K562 (cell line): ENCODE results near the gene DCUN1D1. TPM values are rescaled to one million over a fixed set of nuclear protein-coding genes. Genes with fewer than 3 reads are reported as not detected.
A peak's percentile ranks its signal among the peaks of the same experiment; 100 is the strongest.

ENCODE experiments used
- ATAC-seq: fragments of 200-7000 bp; cut with Tn5 transposase; 3 replicates; pipeline ENCODE4 v1.9.1; 2020; ENCODE audit warnings: moderate library complexity
- BruUV-seq: library from RNA; stranded (reverse); fragments of 400-500 nt; replicated peaks from 2 replicates; lab custom pipeline; 2021; lab: Mats Ljungman, UMichigan
- CTCF ChIA-PET: fragments of 300-600 bp; formaldehyde crosslinking; extraction: SDS; loops from one replicate; lab custom pipeline; 2021; ENCODE audit warnings: low intra/inter-chr PET ratio; lab: Yijun Ruan, JAX
- POLR2A ChIA-PET: fragments of 300-600, 350-650 bp; sonication (Branson Sonifier 250); formaldehyde crosslinking; extraction: SDS; loops from one replicate; lab custom pipeline; 2021; ENCODE audit warnings: antibody characterized with exemption, inconsistent platforms; lab: Yijun Ruan, JAX
- DNase-seq, 4 experiments: peaks; one replicate each; pipeline versions ENCODE4 v3.0.0 to v3.0.0-alpha.2; 2011 to 2018; ENCODE audit warnings: low spot score in 3 of 4, mixed read lengths in 3 of 4; ENCODE audit errors: extremely low read depth in 1 of 4
- FAIRE-seq: peaks from 2 replicates; lab custom pipeline; 2011; peaks lifted over from hg19 to GRCh38; lab: Jason Lieb, UNC
- H2AFZ ChIP-seq: 2 replicates; pipeline ENCODE4 v1.6.0; 2011; ENCODE audit warnings: low read depth, low read length, control low read depth, inconsistent platforms
- H3K27ac ChIP-seq: fragments of 200-600 bp; 3 replicates; pipeline ENCODE4 v1.8.0; 2011; ENCODE audit warnings: low read depth, mild to moderate bottlenecking, control low read depth, inconsistent platforms, low read length, moderate library complexity, mixed read lengths; ENCODE audit errors: extremely low read depth
- H3K27me3 ChIP-seq, 2 experiments: fragments of 300-600 bp in 1 of 2; 2 replicates in 1 of 2; 3 replicates in 1 of 2; pipeline versions ENCODE4 v1.6.0 to v1.8.0; 2011; ENCODE audit warnings: inconsistent platforms in 2 of 2, low read length in 2 of 2, mild to moderate bottlenecking in 1 of 2, mixed read lengths in 1 of 2, moderate library complexity in 1 of 2; ENCODE audit not compliant: control insufficient read depth in 2 of 2, insufficient read depth in 2 of 2
- H3K36me3 ChIP-seq: fragments of 300-600 bp; 3 replicates; pipeline ENCODE4 v1.8.0; 2011; ENCODE audit warnings: mild to moderate bottlenecking, low read length, inconsistent platforms; ENCODE audit not compliant: control insufficient read depth, insufficient read depth
- H3K4me1 ChIP-seq, 2 experiments: fragments of 200-600 bp in 1 of 2; replicated peaks in 1 of 2; 2 replicates in 1 of 2; 3 replicates in 1 of 2; pipeline versions ENCODE4 v1.5.1 to v1.8.0; 2011; ENCODE audit warnings: inconsistent platforms in 2 of 2, low read length in 2 of 2, mild to moderate bottlenecking in 1 of 2, mixed read lengths in 1 of 2, moderate library complexity in 1 of 2; ENCODE audit not compliant: control insufficient read depth in 2 of 2, insufficient read depth in 2 of 2
- H3K4me2 ChIP-seq: 2 replicates; pipeline ENCODE4 v1.6.1; 2011; ENCODE audit warnings: low read length, control low read depth, inconsistent platforms, mixed read lengths; ENCODE audit not compliant: insufficient read depth
- H3K4me3 ChIP-seq: fragments of 200-600 bp; sonication (generic), shearing (Covaris generic); 2 replicates; pipeline ENCODE4 v1.5.1; 2016; ENCODE audit warnings: control low read depth, inconsistent platforms
- H3K79me2 ChIP-seq: fragments of 200-600 bp; 3 replicates; pipeline ENCODE4 v1.8.0; 2011; ENCODE audit warnings: low read length, inconsistent platforms; ENCODE audit not compliant: control insufficient read depth, insufficient read depth
- H3K9ac ChIP-seq, 2 experiments: 2 replicates each; pipeline versions ENCODE4 v1.6.0 to v1.6.1; 2011; ENCODE audit warnings: low read depth in 2 of 2, low read length in 2 of 2, control low read depth in 1 of 2, inconsistent platforms in 1 of 2, mild to moderate bottlenecking in 1 of 2, mixed read lengths in 1 of 2; ENCODE audit not compliant: insufficient read depth in 1 of 2
- H3K9me1 ChIP-seq: one replicate; pipeline ENCODE4 v1.6.0; 2011; ENCODE audit warnings: inconsistent platforms, mild to moderate bottlenecking, low read length, moderate library complexity; ENCODE audit not compliant: control insufficient read depth, insufficient read depth
- H3K9me3 ChIP-seq: replicated peaks from 2 replicates; pipeline ENCODE4 v1.5.1; 2011; ENCODE audit warnings: low read depth, low read length, inconsistent platforms; ENCODE audit not compliant: control insufficient read depth, insufficient read depth
- H4K20me1 ChIP-seq: replicated peaks from 2 replicates; pipeline ENCODE4 v1.6.1; 2011; ENCODE audit warnings: low read length, inconsistent platforms, mixed read lengths; ENCODE audit not compliant: control insufficient read depth, insufficient read depth
- CBFA2T3 ChIP-seq: fragments of 450-650 bp; IDR thresholded peaks from 2 replicates; pipeline ENCODE4 v1.6.1; 2017
- CREB1 ChIP-seq, 2 experiments: sonication (generic) in 1 of 2; formaldehyde crosslinking in 1 of 2; IDR thresholded peaks; 2 replicates each; pipeline versions ENCODE4 v1.6.1 to v1.8.0; 2012 to 2022; ENCODE audit warnings: inconsistent platforms in 1 of 2, mild to moderate bottlenecking in 1 of 2, missing genetic modification reagents in 1 of 2, moderate library complexity in 1 of 2
- CREM ChIP-seq: IDR thresholded peaks from 2 replicates; pipeline ENCODE4 v1.6.1; 2014; ENCODE audit warnings: antibody characterized with exemption, low read depth
- GABPB1 ChIP-seq: sonication (generic); formaldehyde crosslinking; IDR thresholded peaks from 2 replicates; pipeline ENCODE4 v1.8.0; 2022; ENCODE audit warnings: mild to moderate bottlenecking, missing genetic modification reagents
- WGBS: fragments of 100-300 bp; shearing (Covaris generic); methylation state at CpG from one replicate; pipeline ENCODE4 v1.1.6; 2016; ENCODE audit warnings: low coverage, mixed read lengths; ENCODE audit not compliant: insufficient coverage; ENCODE audit errors: missing lambda C conversion rate; 5-methylcytosine and 5-hydroxymethylcytosine counted together
- in situ Hi-C: fragments of 300-500 bp; cut with MboI; formaldehyde crosslinking; loops from 4 replicates; pipeline ENCODE4 v1.15.0; 2018; ENCODE audit warnings: inconsistent platforms, mixed read lengths
- intact Hi-C: fragments of 100-400 bp; cut with micrococcal nuclease; formaldehyde crosslinking; loops from 2 replicates; pipeline ENCODE4 v1.14.2; 2022
- polyA plus RNA-seq, 8 experiments: library from polyadenylated mRNA; depleted of rRNA in 4 of 8; stranded (reverse) in 5 of 8; unstranded in 3 of 8; fragments of >200 nt; fragmentation: Nextera tagmentation in 2 of 8; fragmentation: Illumina TruSeq in 1 of 8; extraction: Ambion mirVana in 2 of 8; extraction: Trizol in 1 of 8; gene quantifications; 2 replicates each; pipeline versions ENCODE4 v1.2.1 to v1.2.3, GENCODE V29; 2011 to 2014; ENCODE audit warnings: inconsistent platforms in 1 of 8, missing spikeins in 1 of 8
- total RNA-seq, 7 experiments: library from RNA; depleted of rRNA in 6 of 7; stranded (reverse); fragments of >200 nt in 6 of 7; fragmentation: Illumina TruSeq in 2 of 7; extraction: Trizol in 2 of 7; gene quantifications; 2 replicates each; pipeline versions ENCODE4 v1.2.1 to v1.2.3, GENCODE V29; 2011 to 2021; ENCODE audit warnings: low replicate concordance in 1 of 7
- TF ChIP-seq, protein P1 (sequence below): fragments of 450-650 bp; formaldehyde crosslinking; IDR thresholded peaks from 2 replicates; pipeline ENCODE4 v1.4.0; 2020; ENCODE audit warnings: mild to moderate bottlenecking, mixed read lengths
- TF ChIP-seq, protein P2 (sequence below), 2 experiments: fragments of 450-650 bp; formaldehyde crosslinking in 1 of 2; IDR thresholded peaks; 2 replicates each; pipeline versions ENCODE4 v1.4.0 to v1.6.1; 2014 to 2020; ENCODE audit warnings: mild to moderate bottlenecking in 2 of 2, borderline replicate concordance in 1 of 2, low read depth in 1 of 2
- TF ChIP-seq, protein P3 (sequence below): fragments of 250-450 bp; sonication (Bioruptor Pico); IDR thresholded peaks from 2 replicates; pipeline ENCODE4 v1.5.1; 2021; ENCODE audit warnings: mild to moderate bottlenecking
- TF ChIP-seq, protein P4 (sequence below): sonication (generic); formaldehyde crosslinking; IDR thresholded peaks from 2 replicates; pipeline ENCODE4 v1.8.0; 2022; ENCODE audit warnings: missing genetic modification reagents, mild to moderate bottlenecking, borderline replicate concordance

Gene DCUN1D1
- total and polyA plus RNA-seq, 9 of the 15 experiments (the other 6 are each of a cell fraction or from before 2014, with no cell fraction given), result 11.4 to 46.8 (median 28.2) TPM

DNA sequence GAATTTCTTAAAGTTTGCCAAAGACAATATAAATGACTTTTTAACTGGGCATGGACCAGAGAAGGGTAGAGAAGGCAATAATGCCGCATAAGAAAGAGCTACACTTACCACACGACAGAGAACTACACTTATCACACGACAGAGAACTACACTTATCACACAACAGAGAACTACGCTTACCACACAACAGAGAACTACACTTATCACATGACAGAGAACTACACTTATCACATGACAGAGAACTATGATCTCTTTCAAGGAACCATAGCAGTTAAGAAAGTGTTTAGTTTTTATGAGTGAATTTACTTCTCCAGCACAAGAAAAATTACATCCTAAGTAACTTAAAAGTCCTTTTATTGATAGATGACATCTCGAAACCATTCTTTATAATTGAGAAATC lies 32.0 kb downstream of the DCUN1D1 start:
- in situ Hi-C loops (no loop called here), intact Hi-C loops (no loop called here)
- H3K4me1 ChIP-seq, result no peaks in the 10 kb centered on the region; a peak in 2 of 5 replicates
- no peak overlapping the region for H3K4me3 ChIP-seq
- H3K27ac ChIP-seq, result peak overlapping the region; percentile 55
- BruUV-seq, result no TSS peak
- CTCF ChIA-PET, result no interaction called here
- no peaks in the 10 kb centered on the region for H4K20me1 ChIP-seq
- no peak overlapping the region for H3K4me2 ChIP-seq
- ATAC-seq (peak; percentile 77), DNase-seq (peak in 1 of 4 experiments; percentile 45), FAIRE-seq (peak; percentile 78)
- peaks cover 51% of the 10 kb centered on the region for H3K36me3 ChIP-seq
- POLR2A ChIA-PET, result interaction anchor here (0.5 kb wide), 1 partner anchor 102 kb away, joined by 3 read pairs; no protein-coding TSS in a partner anchor
- 28% methylated on average over 5 of the region's 5 CpGs for WGBS
- no peaks in the 10 kb centered on the region for H3K27me3 ChIP-seq
- H3K9me1 ChIP-seq, result no peaks in the 10 kb centered on the region
- peak overlapping the region; percentile 35; the same call in 1 of the 2 replicates for H2AFZ ChIP-seq
- no peak overlapping the region for H3K9ac ChIP-seq
- no peaks in the 10 kb centered on the region for H3K79me2 ChIP-seq
- no peaks in the 10 kb centered on the region for H3K9me3 ChIP-seq
- TF ChIP-seq CREM (peak; percentile 6; the same call in 1 of the 2 replicates), GABPB1 (CRISPR knock-in tag) (0 out of 2 replicates have a peak, but pooled peaks have one; percentile 26), CREB1 (IDR thresholded peaks at IDR 0.05) (no peak), CREB1 (CRISPR knock-in tag; IDR thresholded peaks at IDR 0.05) (no peak), CBFA2T3 (peak; percentile 45; the same call in 1 of the 2 replicates)
- TF ChIP-seq, protein P1, sequence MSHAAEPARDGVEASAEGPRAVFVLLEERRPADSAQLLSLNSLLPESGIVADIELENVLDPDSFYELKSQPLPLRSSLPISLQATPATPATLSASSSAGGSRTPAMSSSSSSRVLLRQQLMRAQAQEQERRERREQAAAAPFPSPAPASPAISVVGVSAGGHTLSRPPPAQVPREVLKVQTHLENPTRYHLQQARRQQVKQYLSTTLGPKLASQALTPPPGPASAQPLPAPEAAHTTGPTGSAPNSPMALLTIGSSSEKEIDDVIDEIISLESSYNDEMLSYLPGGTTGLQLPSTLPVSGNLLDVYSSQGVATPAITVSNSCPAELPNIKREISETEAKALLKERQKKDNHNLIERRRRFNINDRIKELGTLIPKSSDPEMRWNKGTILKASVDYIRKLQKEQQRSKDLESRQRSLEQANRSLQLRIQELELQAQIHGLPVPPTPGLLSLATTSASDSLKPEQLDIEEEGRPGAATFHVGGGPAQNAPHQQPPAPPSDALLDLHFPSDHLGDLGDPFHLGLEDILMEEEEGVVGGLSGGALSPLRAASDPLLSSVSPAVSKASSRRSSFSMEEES (CRISPR knock-in tag), result peak; percentile 93
- TF ChIP-seq, protein P2, sequence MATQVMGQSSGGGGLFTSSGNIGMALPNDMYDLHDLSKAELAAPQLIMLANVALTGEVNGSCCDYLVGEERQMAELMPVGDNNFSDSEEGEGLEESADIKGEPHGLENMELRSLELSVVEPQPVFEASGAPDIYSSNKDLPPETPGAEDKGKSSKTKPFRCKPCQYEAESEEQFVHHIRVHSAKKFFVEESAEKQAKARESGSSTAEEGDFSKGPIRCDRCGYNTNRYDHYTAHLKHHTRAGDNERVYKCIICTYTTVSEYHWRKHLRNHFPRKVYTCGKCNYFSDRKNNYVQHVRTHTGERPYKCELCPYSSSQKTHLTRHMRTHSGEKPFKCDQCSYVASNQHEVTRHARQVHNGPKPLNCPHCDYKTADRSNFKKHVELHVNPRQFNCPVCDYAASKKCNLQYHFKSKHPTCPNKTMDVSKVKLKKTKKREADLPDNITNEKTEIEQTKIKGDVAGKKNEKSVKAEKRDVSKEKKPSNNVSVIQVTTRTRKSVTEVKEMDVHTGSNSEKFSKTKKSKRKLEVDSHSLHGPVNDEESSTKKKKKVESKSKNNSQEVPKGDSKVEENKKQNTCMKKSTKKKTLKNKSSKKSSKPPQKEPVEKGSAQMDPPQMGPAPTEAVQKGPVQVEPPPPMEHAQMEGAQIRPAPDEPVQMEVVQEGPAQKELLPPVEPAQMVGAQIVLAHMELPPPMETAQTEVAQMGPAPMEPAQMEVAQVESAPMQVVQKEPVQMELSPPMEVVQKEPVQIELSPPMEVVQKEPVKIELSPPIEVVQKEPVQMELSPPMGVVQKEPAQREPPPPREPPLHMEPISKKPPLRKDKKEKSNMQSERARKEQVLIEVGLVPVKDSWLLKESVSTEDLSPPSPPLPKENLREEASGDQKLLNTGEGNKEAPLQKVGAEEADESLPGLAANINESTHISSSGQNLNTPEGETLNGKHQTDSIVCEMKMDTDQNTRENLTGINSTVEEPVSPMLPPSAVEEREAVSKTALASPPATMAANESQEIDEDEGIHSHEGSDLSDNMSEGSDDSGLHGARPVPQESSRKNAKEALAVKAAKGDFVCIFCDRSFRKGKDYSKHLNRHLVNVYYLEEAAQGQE (IDR thresholded peaks at IDR 0.05; ENCODE audit: borderline replicate concordance), result peak; percentile 8; the same call in 1 of the 2 replicates
- TF ChIP-seq, protein P2 (CRISPR knock-in tag; IDR thresholded peaks at IDR 0.05; ENCODE audit: low read depth), result no peak
- TF ChIP-seq, protein P3, sequence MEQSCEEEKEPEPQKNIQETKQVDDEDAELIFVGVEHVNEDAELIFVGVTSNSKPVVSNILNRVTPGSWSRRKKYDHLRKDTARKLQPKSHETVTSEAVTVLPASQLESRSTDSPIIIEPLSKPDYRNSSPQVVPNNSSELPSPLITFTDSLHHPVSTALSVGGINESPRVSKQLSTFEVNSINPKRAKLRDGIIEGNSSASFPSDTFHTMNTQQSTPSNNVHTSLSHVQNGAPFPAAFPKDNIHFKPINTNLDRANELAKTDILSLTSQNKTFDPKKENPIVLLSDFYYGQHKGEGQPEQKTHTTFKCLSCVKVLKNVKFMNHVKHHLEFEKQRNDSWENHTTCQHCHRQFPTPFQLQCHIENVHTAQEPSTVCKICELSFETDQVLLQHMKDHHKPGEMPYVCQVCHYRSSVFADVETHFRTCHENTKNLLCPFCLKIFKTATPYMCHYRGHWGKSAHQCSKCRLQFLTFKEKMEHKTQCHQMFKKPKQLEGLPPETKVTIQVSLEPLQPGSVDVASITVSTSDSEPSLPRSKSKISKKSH (CRISPR knock-in tag), result no peak
- TF ChIP-seq, protein P4, sequence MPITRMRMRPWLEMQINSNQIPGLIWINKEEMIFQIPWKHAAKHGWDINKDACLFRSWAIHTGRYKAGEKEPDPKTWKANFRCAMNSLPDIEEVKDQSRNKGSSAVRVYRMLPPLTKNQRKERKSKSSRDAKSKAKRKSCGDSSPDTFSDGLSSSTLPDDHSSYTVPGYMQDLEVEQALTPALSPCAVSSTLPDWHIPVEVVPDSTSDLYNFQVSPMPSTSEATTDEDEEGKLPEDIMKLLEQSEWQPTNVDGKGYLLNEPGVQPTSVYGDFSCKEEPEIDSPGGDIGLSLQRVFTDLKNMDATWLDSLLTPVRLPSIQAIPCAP (CRISPR knock-in tag), result no peak
